Breast epithelium (tissue), 4 donors: ENCODE measurements around the gene OCA2. TPM values are rescaled to one million over a fixed set of nuclear protein-coding genes. Genes with fewer than 3 reads are reported as not detected.
"Not testable (repeated sequence)": the region's sequence is repeated elsewhere in the genome, so short reads cannot be mapped to it uniquely, and the experiment has no call there.

ENCODE experiments used
- DNase-seq, 2 donors: peaks; one replicate each; pipeline ENCODE4 v3.0.0-alpha.2; 2019; ENCODE audit warnings: low spot score in 2 of 2
- H3K27ac ChIP-seq, 2 donors: fragments of 200-600 bp; sonication (generic) in 1 of 2; one replicate each; pipeline ENCODE4 v1.5.1; 2016 to 2019; ENCODE audit warnings: mild to moderate bottlenecking in 1 of 2
- H3K27me3 ChIP-seq, 2 donors: fragments of 200-600 bp; sonication (generic) in 1 of 2; one replicate each; pipeline versions ENCODE4 v1.5.1 to v1.6.0; 2017 to 2019; ENCODE audit warnings: control low read depth in 1 of 2, mild to moderate bottlenecking in 1 of 2
- H3K36me3 ChIP-seq: fragments of 200-600 bp; one replicate; pipeline ENCODE4 v1.5.1; 2019
- H3K4me1 ChIP-seq, 2 donors: fragments of 200-600 bp; sonication (generic); one replicate each; pipeline ENCODE4 v1.5.1; 2016 to 2019; ENCODE audit warnings: control low read depth in 1 of 2
- H3K4me3 ChIP-seq, 3 donors: fragments of 200-600 bp; sonication (generic); 1 replicate in 2 of 3; 2 replicates in 1 of 3; pipeline ENCODE4 v1.5.1; 2016 to 2019; ENCODE audit warnings: mild to moderate bottlenecking in 3 of 3, moderate library complexity in 2 of 3
- H3K9me3 ChIP-seq, 2 donors: fragments of 200-600 bp; sonication (generic) in 1 of 2; one replicate each; pipeline ENCODE4 v1.5.1; 2016 to 2019; ENCODE audit warnings: control low read depth in 1 of 2
- CTCF ChIP-seq, 3 donors: fragments of 450-650 bp; IDR thresholded peaks; one replicate each; pipeline ENCODE4 v1.5.1; 2016 to 2017; ENCODE audit warnings: antibody characterized with exemption in 3 of 3, mild to moderate bottlenecking in 3 of 3, moderate library complexity in 3 of 3
- POLR2A ChIP-seq: fragments of 450-650 bp; IDR thresholded peaks from one replicate; pipeline ENCODE4 v1.6.1; 2016; ENCODE audit warnings: antibody characterized with exemption, mild to moderate bottlenecking, moderate library complexity
- POLR2AphosphoS5 ChIP-seq, 3 donors: sonication (generic); formaldehyde crosslinking; IDR thresholded peaks; one replicate each; pipeline ENCODE4 v1.6.1; 2017; ENCODE audit warnings: antibody characterized with exemption in 3 of 3
- intact Hi-C: fragments of 100-400 bp; cut with DNase I; formaldehyde crosslinking; loops from one replicate; pipeline ENCODE4 v1.15.1; 2023; ENCODE audit warnings: low total_unique reads
- total RNA-seq, 3 donors: library from RNA; depleted of rRNA; stranded (reverse); fragments of >200 nt; gene quantifications; one replicate each; pipeline ENCODE4 v1.1.0, GENCODE V29; 2016

Gene OCA2
- total RNA-seq, 3 donors from 2014 or later, result 0.59 to 0.80 (median 0.66) TPM

- H3K9me3 ChIP-seq, result peaks cover 0 to 4% of the 10 kb centered on the region in 2 donors
- intact Hi-C loops, result no loop called here
- H3K4me3 ChIP-seq, result no peak overlapping the region
- H3K36me3 ChIP-seq, result no peaks in the 10 kb centered on the region
- no peak for DNase-seq
- no peak for TF ChIP-seq CTCF (IDR thresholded peaks at IDR 0.05)
- no peak for TF ChIP-seq POLR2AphosphoS5 (IDR thresholded peaks at IDR 0.05)
- no peak for TF ChIP-seq POLR2A
- no peaks in the 10 kb centered on the region for H3K4me1 ChIP-seq
- H3K27ac ChIP-seq, result no peak overlapping the region
- no peaks in the 10 kb centered on the region for H3K27me3 ChIP-seq
Observed at GRCh38 chr15:27767918-27768640, 331.0 kb downstream of the OCA2 start.

- intact Hi-C loops, result not testable (repeated sequence)
Observed at GRCh38 chr15:27767430-27767829, 331.7 kb downstream of the OCA2 start.

GRCh38 chr15:27764339-27764738 is 334.8 kb downstream of the OCA2 start:
- DNase-seq, result no peak
- TF ChIP-seq POLR2A (no peak), POLR2AphosphoS5 (IDR thresholded peaks at IDR 0.05) (no peak), CTCF (IDR thresholded peaks at IDR 0.05) (no peak)
- H3K27me3 ChIP-seq, result no peaks in the 10 kb centered on the region
- no peak overlapping the region for H3K27ac ChIP-seq
- intact Hi-C loops, result no loop called here
- H3K4me1 ChIP-seq, result no peaks in the 10 kb centered on the region
- no peaks in the 10 kb centered on the region for H3K9me3 ChIP-seq
- H3K4me3 ChIP-seq, result no peak overlapping the region
- H3K36me3 ChIP-seq, result no peaks in the 10 kb centered on the region

More at GRCh38 chr15:27767430-27767829, 331.7 kb downstream of the OCA2 start:
- H3K36me3 ChIP-seq, H3K4me1 ChIP-seq, H3K27ac ChIP-seq, DNase-seq, H3K27me3 ChIP-seq, H3K9me3 ChIP-seq, H3K4me3 ChIP-seq: not testable (repeated sequence)

- Histone ChIP-seq H3K27ac (no peak overlapping the region), H3K9me3 (no peaks in the 10 kb centered on the region), H3K36me3 (no peaks in the 10 kb centered on the region), H3K4me3 (no peak overlapping the region), H3K27me3 (no peaks in the 10 kb centered on the region), H3K4me1 (no peaks in the 10 kb centered on the region)
- DNase-seq, result no peak
- intact Hi-C loops, result no loop called here
- TF ChIP-seq POLR2A, result no peak
- TF ChIP-seq CTCF (IDR thresholded peaks at IDR 0.05), result no peak
- TF ChIP-seq POLR2AphosphoS5 (IDR thresholded peaks at IDR 0.05), result no peak
Observed at GRCh38 chr15:27763514-27763913, 335.6 kb downstream of the OCA2 start.

- intact Hi-C loops, result no loop called here
- DNase-seq, result no peak
Observed at GRCh38 chr15:27762471-27762870, 336.6 kb downstream of the OCA2 start.

More at GRCh38 chr15:27762471-27762870, 336.6 kb downstream of the OCA2 start:
- Histone ChIP-seq H3K4me3 (no peak overlapping the region), H3K36me3 (no peaks in the 10 kb centered on the region), H3K27me3 (no peaks in the 10 kb centered on the region), H3K27ac (no peak overlapping the region), H3K4me1 (no peaks in the 10 kb centered on the region), H3K9me3 (no peaks in the 10 kb centered on the region)
- TF ChIP-seq CTCF (IDR thresholded peaks at IDR 0.05), result no peak
- no peak for TF ChIP-seq POLR2A
- no peak for TF ChIP-seq POLR2AphosphoS5 (IDR thresholded peaks at IDR 0.05)
